Loucy (cell line): ENCODE measurements around the gene DLG2.

Experiments
- H2AFZ ChIP-seq: fragments of 200-600 bp; sonication (generic); 2 replicates; pipeline ENCODE4 v1.6.0; 2016; ENCODE audit warnings: antibody characterized with exemption, mild to moderate bottlenecking, low read length, moderate library complexity
- H3F3A ChIP-seq: fragments of 200-600 bp; 2 replicates; pipeline ENCODE4 v1.6.0; 2016; ENCODE audit warnings: antibody characterized with exemption, low read depth, mild to moderate bottlenecking
- H3K27me3 ChIP-seq: fragments of 200-600 bp; sonication (generic); 2 replicates; pipeline ENCODE4 v1.6.1; 2014; ENCODE audit warnings: low read length, mild to moderate bottlenecking; ENCODE audit not compliant: insufficient read depth, poor library complexity, severe bottlenecking
- H3K36me3 ChIP-seq: fragments of 200-600 bp; sonication (generic); 2 replicates; pipeline ENCODE4 v1.6.1; 2016; ENCODE audit warnings: low read length; ENCODE audit not compliant: insufficient read depth
- H3K4me1 ChIP-seq: fragments of 200-600 bp; sonication (generic); 2 replicates; pipeline ENCODE4 v1.5.1; 2014; ENCODE audit warnings: low read length, mild to moderate bottlenecking; ENCODE audit not compliant: insufficient read depth, poor library complexity, severe bottlenecking
- H3K4me2 ChIP-seq: fragments of 200-600 bp; sonication (generic); 2 replicates; pipeline ENCODE4 v1.6.0; 2014; ENCODE audit warnings: antibody characterized with exemption, low read length, low read depth, mild to moderate bottlenecking; ENCODE audit not compliant: poor library complexity, severe bottlenecking
- H3K4me3 ChIP-seq: fragments of 200-600 bp; sonication (generic); 2 replicates; pipeline ENCODE4 v1.5.1; 2014; ENCODE audit warnings: low read length, mild to moderate bottlenecking, mixed read lengths; ENCODE audit not compliant: poor library complexity, severe bottlenecking
- H3K79me2 ChIP-seq: fragments of 200-600 bp; sonication (generic); 2 replicates; pipeline ENCODE4 v1.6.1; 2014; ENCODE audit warnings: low read length; ENCODE audit not compliant: insufficient read depth
- H3K9ac ChIP-seq: fragments of 200-600 bp; sonication (generic); 2 replicates; pipeline ENCODE4 v1.6.0; 2014; ENCODE audit warnings: mild to moderate bottlenecking, low read depth, low read length, moderate library complexity; ENCODE audit not compliant: poor library complexity, severe bottlenecking
- H3K9me2 ChIP-seq: fragments of 200-600 bp; sonication (generic); replicated peaks from 2 replicates; pipeline ENCODE4 v1.6.1; 2016; ENCODE audit warnings: low read depth, low read length, mixed read lengths
- H3K9me3 ChIP-seq: fragments of 200-600 bp; sonication (generic); 2 replicates; pipeline ENCODE4 v1.6.1; 2014; ENCODE audit warnings: mild to moderate bottlenecking, antibody characterized with exemption, low read length, low read depth; ENCODE audit not compliant: insufficient read depth
- H4K20me1 ChIP-seq: fragments of 200-600 bp; sonication (generic); 2 replicates; pipeline ENCODE4 v1.6.0; 2014; ENCODE audit warnings: antibody characterized with exemption, low read length, mild to moderate bottlenecking; ENCODE audit not compliant: insufficient read depth, poor library complexity, severe bottlenecking
- CTCF ChIP-seq: fragments of 200-600 bp; sonication (generic); conservative IDR thresholded peaks from 2 replicates; pipeline ENCODE4 v1.5.1; 2014; ENCODE audit warnings: mild to moderate bottlenecking, antibody characterized with exemption, low read length
- EZH2phosphoT487 ChIP-seq: fragments of 200-600 bp; IDR thresholded peaks from 2 replicates; pipeline ENCODE4 v1.6.1; 2018; ENCODE audit warnings: antibody characterized with exemption, mild to moderate bottlenecking, moderate library complexity, borderline replicate concordance

The DLG2 gene

GRCh38 chr11:84024266-84024665 is 1602.9 kb downstream of the DLG2 start:
- no peaks in the 10 kb centered on the region for H3K9me3 ChIP-seq
- H3K36me3 ChIP-seq: no peaks in the 10 kb centered on the region
- no peaks in the 10 kb centered on the region for H4K20me1 ChIP-seq
- H3K9ac ChIP-seq: no peak overlapping the region
- no peak overlapping the region for H3K4me3 ChIP-seq
- no peaks in the 10 kb centered on the region for H3K4me1 ChIP-seq
- H3K27me3 ChIP-seq: no peaks in the 10 kb centered on the region
- TF ChIP-seq EZH2phosphoT487: no peak
- H3F3A ChIP-seq: no peaks in the 10 kb centered on the region
- H3K4me2 ChIP-seq: no peak overlapping the region
- H3K9me2 ChIP-seq: no peaks in the 10 kb centered on the region
- H2AFZ ChIP-seq: no peak overlapping the region
- no peaks in the 10 kb centered on the region for H3K79me2 ChIP-seq

- Histone ChIP-seq H3K9me2 (no peaks in the 10 kb centered on the region), H4K20me1 (no peaks in the 10 kb centered on the region), H3K4me2 (no peak overlapping the region), H3K36me3 (no peaks in the 10 kb centered on the region), H3F3A (no peaks in the 10 kb centered on the region), H3K27me3 (no peaks in the 10 kb centered on the region), H2AFZ (no peak overlapping the region), H3K4me3 (no peak overlapping the region), H3K9me3 (no peaks in the 10 kb centered on the region), H3K79me2 (no peaks in the 10 kb centered on the region), H3K4me1 (no peaks in the 10 kb centered on the region), H3K9ac (no peak overlapping the region)
- TF ChIP-seq EZH2phosphoT487 (no peak), CTCF (no peak)
Observed at GRCh38 chr11:84022695-84023094, 1604.4 kb downstream of the DLG2 start.

GRCh38 chr11:84022201-84022600 is 1604.9 kb downstream of the DLG2 start:
- H3K9ac ChIP-seq: no peak overlapping the region
- no peak overlapping the region for H3K4me3 ChIP-seq

More at GRCh38 chr11:84022201-84022600, 1604.9 kb downstream of the DLG2 start:
- H3K79me2 ChIP-seq: no peaks in the 10 kb centered on the region
- no peak for TF ChIP-seq CTCF
- TF ChIP-seq EZH2phosphoT487: no peak
- no peaks in the 10 kb centered on the region for H3F3A ChIP-seq
- H4K20me1 ChIP-seq: no peaks in the 10 kb centered on the region
- H3K36me3 ChIP-seq: no peaks in the 10 kb centered on the region
- no peak overlapping the region for H3K4me2 ChIP-seq
- H3K9me2 ChIP-seq: no peaks in the 10 kb centered on the region
- no peaks in the 10 kb centered on the region for H3K27me3 ChIP-seq
- H3K9me3 ChIP-seq: no peaks in the 10 kb centered on the region
- H2AFZ ChIP-seq: no peak overlapping the region
- H3K4me1 ChIP-seq: no peaks in the 10 kb centered on the region
